Upper lobe of left lung (tissue), 6 donors: ENCODE results near the gene AFF1. TPM values are rescaled to one million over a fixed set of nuclear protein-coding genes. Genes with fewer than 3 reads are reported as not detected.
A peak's percentile ranks its signal among the peaks of the same experiment; 100 is the strongest.

Experiments used
- ATAC-seq, 2 donors: fragments of 200-7000 bp; cut with Tn5 transposase; one replicate each; pipeline ENCODE4 v1.9.1; 2022; ENCODE audit warnings: mild to moderate bottlenecking in 2 of 2, moderate library complexity in 2 of 2; ENCODE audit not compliant: low FRiP score in 2 of 2
- DNase-seq, 2 donors: peaks; one replicate each; pipeline ENCODE4 v3.0.0-alpha.2; 2019 to 2020
- H3K27ac ChIP-seq, 4 donors: fragments of 200-600 bp; sonication (generic); one replicate each; pipeline ENCODE4 v1.5.1; 2016 to 2019
- H3K27me3 ChIP-seq, 4 donors: fragments of 200-600 bp; sonication (generic); one replicate each; pipeline ENCODE4 v1.5.1; 2017 to 2019
- H3K36me3 ChIP-seq, 4 donors: fragments of 200-600 bp; sonication (generic); one replicate each; pipeline ENCODE4 v1.5.1; 2016 to 2019
- H3K4me1 ChIP-seq, 4 donors: fragments of 200-600 bp; sonication (generic); one replicate each; pipeline ENCODE4 v1.5.1; 2018 to 2019
- H3K4me3 ChIP-seq, 4 donors: fragments of 200-600 bp; sonication (generic); one replicate each; pipeline ENCODE4 v1.5.1; 2017 to 2019; ENCODE audit warnings: mild to moderate bottlenecking in 2 of 4, moderate library complexity in 1 of 4
- H3K9me3 ChIP-seq, 4 donors: fragments of 200-600 bp; sonication (generic); one replicate each; pipeline ENCODE4 v1.5.1; 2018 to 2019
- EP300 ChIP-seq, 4 donors: sonication (generic); formaldehyde crosslinking; IDR thresholded peaks; one replicate each; pipeline ENCODE4 v1.5.1; 2017; ENCODE audit warnings: antibody characterized with exemption in 4 of 4, control low read depth in 2 of 4
- POLR2A ChIP-seq, 4 donors: fragments of 450-650 bp; IDR thresholded peaks; one replicate each; pipeline ENCODE4 v1.5.1; 2016 to 2017; ENCODE audit warnings: antibody characterized with exemption in 4 of 4, mild to moderate bottlenecking in 2 of 4
- POLR2AphosphoS5 ChIP-seq, 2 donors: sonication (generic); formaldehyde crosslinking; IDR thresholded peaks; one replicate each; pipeline ENCODE4 v1.5.1; 2017; ENCODE audit warnings: antibody characterized with exemption in 2 of 2
- WGBS, 2 donors: methylation state at CpG; one replicate each; pipeline ENCODE4 v1.1.5; 2017 to 2018; 5-methylcytosine and 5-hydroxymethylcytosine counted together
- total RNA-seq, 6 donors: library from RNA; depleted of rRNA in 4 of 6; stranded (reverse); fragments of >200 nt in 4 of 6; gene quantifications; one replicate each; pipeline versions ENCODE4 v1.1.0 to v1.2.1, GENCODE V29; 2016 to 2021
- TF ChIP-seq, protein P1 (sequence below), 6 experiments: fragments of 450-650 bp in 4 of 6; fragments of 200-600 bp in 2 of 6; sonication (generic) in 2 of 6; IDR thresholded peaks; one replicate each; pipeline ENCODE4 v1.5.1; 2016 to 2019; ENCODE audit warnings: antibody characterized with exemption in 6 of 6
- donor health status: DM: no; HTN: no; CAD: no; lungs with moderate emphysema.
- donor health status: DM: no; HTN: yes; CAD: no; lungs with severe emphysema.

Gene AFF1
- total RNA-seq, 6 donors from 2014 or later = 45.5 to 124 (median 83.9) TPM

DNA sequence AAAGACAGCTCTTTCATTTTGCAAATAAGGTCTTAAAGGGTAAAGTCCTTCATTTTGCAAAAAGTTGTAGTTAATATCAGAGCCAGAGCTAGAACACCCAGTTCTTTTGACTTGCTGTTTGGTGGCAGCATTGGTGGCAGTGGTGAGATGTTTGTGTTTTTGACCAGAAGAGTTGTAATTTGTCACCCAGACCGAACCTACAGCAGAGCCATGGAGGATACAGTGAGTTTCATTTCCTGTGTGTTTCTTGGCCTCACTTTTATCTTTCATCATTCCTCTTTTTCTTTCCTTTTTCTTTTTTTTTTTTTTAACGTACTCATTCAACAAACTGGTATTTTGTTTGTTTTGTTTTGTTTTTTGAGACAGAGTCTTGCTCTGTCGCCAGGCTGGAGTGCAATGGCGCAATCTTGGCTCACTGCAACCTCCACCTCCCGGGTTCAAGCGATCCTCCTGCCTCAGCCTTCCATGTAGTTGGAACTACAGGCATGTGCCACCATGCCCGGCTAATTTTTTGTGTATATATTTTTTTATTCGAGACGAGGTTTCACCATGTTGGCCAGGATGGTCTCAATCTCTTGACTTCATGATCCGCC lies 116.4 kb downstream of the AFF1 start:
- no peak for DNase-seq
- Histone ChIP-seq H3K4me1 (peaks cover 44 to 57% (median 46%) of the 10 kb centered on the region in 4 donors), H3K9me3 (no peaks in the 10 kb centered on the region), H3K27me3 (no peaks in the 10 kb centered on the region), H3K4me3 (no peak overlapping the region), H3K27ac (peak overlapping the region in 1 of 4 donors; percentile 32), H3K36me3 (peaks cover 6 to 25% (median 11%) of the 10 kb centered on the region in 4 donors)
- no peak for ATAC-seq
- TF ChIP-seq POLR2A (IDR thresholded peaks at IDR 0.05) (no peak), POLR2AphosphoS5 (IDR thresholded peaks at IDR 0.05) (no peak), EP300 (IDR thresholded peaks at IDR 0.05) (no peak)
- TF ChIP-seq, protein P1, sequence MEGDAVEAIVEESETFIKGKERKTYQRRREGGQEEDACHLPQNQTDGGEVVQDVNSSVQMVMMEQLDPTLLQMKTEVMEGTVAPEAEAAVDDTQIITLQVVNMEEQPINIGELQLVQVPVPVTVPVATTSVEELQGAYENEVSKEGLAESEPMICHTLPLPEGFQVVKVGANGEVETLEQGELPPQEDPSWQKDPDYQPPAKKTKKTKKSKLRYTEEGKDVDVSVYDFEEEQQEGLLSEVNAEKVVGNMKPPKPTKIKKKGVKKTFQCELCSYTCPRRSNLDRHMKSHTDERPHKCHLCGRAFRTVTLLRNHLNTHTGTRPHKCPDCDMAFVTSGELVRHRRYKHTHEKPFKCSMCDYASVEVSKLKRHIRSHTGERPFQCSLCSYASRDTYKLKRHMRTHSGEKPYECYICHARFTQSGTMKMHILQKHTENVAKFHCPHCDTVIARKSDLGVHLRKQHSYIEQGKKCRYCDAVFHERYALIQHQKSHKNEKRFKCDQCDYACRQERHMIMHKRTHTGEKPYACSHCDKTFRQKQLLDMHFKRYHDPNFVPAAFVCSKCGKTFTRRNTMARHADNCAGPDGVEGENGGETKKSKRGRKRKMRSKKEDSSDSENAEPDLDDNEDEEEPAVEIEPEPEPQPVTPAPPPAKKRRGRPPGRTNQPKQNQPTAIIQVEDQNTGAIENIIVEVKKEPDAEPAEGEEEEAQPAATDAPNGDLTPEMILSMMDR (IDR thresholded peaks at IDR 0.05) = no peak
- WGBS, 2 donors = 74 to 79% methylated on average over 10 of the region's 10 CpGs

- 94 to 97% methylated on average over 4 of the region's 4 CpGs for WGBS, 2 donors
Observed at GRCh38 chr4:87052615-87053014, 117.8 kb downstream of the AFF1 start.

GRCh38 chr4:87053176-87053658 lies 118.4 kb downstream of the AFF1 start:
- TF ChIP-seq POLR2A (IDR thresholded peaks at IDR 0.05) = no peak
- TF ChIP-seq, protein P1 (IDR thresholded peaks at IDR 0.05) = no peak
- no peak for TF ChIP-seq EP300 (IDR thresholded peaks at IDR 0.05)
- TF ChIP-seq POLR2AphosphoS5 (IDR thresholded peaks at IDR 0.05) = no peak
- H3K27me3 ChIP-seq = no peaks in the 10 kb centered on the region
- DNase-seq = no peak
- 48 to 53% methylated on average over 3 of the region's 3 CpGs for WGBS, 2 donors
- H3K36me3 ChIP-seq = peaks cover 0 to 9% (median 0%) of the 10 kb centered on the region in 4 donors
- peaks cover 47 to 68% (median 53%) of the 10 kb centered on the region in 4 donors for H3K4me1 ChIP-seq
- no peak for ATAC-seq
- H3K27ac ChIP-seq = peak overlapping the region in 1 of 4 donors; percentile 56
- H3K4me3 ChIP-seq = no peak overlapping the region
- H3K9me3 ChIP-seq = no peaks in the 10 kb centered on the region

More at GRCh38 chr4:87052615-87053014, 117.8 kb downstream of the AFF1 start:
- Histone ChIP-seq H3K36me3 (peaks cover 0 to 13% (median under 1%) of the 10 kb centered on the region in 4 donors), H3K9me3 (no peaks in the 10 kb centered on the region), H3K4me3 (no peak overlapping the region), H3K4me1 (peaks cover 41 to 62% (median 47%) of the 10 kb centered on the region in 4 donors), H3K27me3 (no peaks in the 10 kb centered on the region), H3K27ac (no peak overlapping the region)
- no peak for TF ChIP-seq POLR2AphosphoS5 (IDR thresholded peaks at IDR 0.05)
- TF ChIP-seq POLR2A (IDR thresholded peaks at IDR 0.05) = no peak
- TF ChIP-seq, protein P1 (IDR thresholded peaks at IDR 0.05) = no peak
- TF ChIP-seq EP300 (IDR thresholded peaks at IDR 0.05) = no peak
- DNase-seq = no peak
- no peak for ATAC-seq

DNA sequence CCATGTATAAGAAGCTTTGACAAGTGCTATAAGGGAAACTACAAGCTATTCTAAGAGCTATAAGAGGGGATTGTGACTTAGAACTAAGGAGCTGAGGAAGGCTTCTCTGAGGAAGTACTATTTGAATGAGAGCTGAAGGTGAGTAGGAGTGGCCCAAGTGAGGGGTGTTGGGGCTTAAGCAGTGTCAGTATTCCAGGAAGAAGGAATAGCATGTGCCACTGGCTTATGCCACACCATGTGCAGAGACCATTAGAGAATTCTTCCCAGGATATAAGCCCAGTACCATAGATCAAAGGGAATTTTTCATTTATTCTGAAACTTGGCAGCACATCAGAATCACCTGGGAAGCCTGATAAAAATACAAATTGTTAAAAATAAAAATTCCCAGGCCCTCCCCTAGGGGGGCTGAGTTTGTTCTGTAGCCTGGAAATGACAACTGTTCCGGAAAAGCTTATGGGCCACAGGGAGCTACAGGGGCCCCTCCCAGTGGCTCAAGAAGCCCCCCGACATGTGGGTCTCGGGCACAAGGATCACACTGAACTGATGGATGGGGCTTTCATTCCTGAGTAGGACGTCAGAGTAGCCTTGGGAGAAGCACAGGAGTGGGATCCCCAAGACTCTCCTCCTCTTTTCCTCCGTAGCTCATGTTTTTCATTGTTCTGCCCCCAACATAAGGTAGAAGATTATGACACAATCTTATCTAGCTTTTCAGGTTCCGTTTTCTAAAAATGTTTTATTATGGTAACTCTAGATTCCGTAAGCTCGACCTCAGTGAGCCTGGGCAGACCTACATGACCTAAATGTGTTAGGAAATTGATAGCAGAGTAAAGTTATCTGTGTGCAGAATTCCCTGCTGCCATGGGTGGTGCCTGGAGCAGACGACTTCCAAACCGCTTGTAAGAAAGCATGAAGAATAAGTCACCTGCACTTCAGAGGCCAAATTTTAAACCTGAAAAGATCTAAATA lies 119.3 kb downstream of the AFF1 start:
- TF ChIP-seq POLR2AphosphoS5 (IDR thresholded peaks at IDR 0.05) (no peak), EP300 (IDR thresholded peaks at IDR 0.05) (no peak), POLR2A (IDR thresholded peaks at IDR 0.05) (no peak)
- TF ChIP-seq, protein P1 (IDR thresholded peaks at IDR 0.05) = no peak
- ATAC-seq (no peak), DNase-seq (no peak)
- Histone ChIP-seq H3K27me3 (no peaks in the 10 kb centered on the region), H3K36me3 (peaks cover 0 to 3% (median 0%) of the 10 kb centered on the region in 4 donors), H3K4me1 (peaks cover 56 to 76% (median 62%) of the 10 kb centered on the region in 4 donors), H3K27ac (peak overlapping the region; percentile 28 to 59 (median 46)), H3K4me3 (no peak overlapping the region), H3K9me3 (no peaks in the 10 kb centered on the region)
- 51 to 57% methylated on average over 10 of the region's 10 CpGs for WGBS, 2 donors
